ENCODE results near the gene TMCC3.

- TF ChIP-seq POLR2AphosphoS5 (IDR thresholded peaks at IDR 0.05; ENCODE audit: insufficient read depth in 1 of 2, low read depth in 1 of 2) (peak in 1 of 2 donors; percentile 51), CTCF (IDR thresholded peaks at IDR 0.05) (no peak)
Measured at GRCh38 chr12:94686834-94687628, 36.7 kb upstream of the TMCC3 start.

All from vagina (tissue), 2 donors.